ENCODE results near the gene ABCF3.

GRCh38 chr3:184231671-184232070 is 45.7 kb downstream of the ABCF3 start:
- TF ChIP-seq, protein P1, sequence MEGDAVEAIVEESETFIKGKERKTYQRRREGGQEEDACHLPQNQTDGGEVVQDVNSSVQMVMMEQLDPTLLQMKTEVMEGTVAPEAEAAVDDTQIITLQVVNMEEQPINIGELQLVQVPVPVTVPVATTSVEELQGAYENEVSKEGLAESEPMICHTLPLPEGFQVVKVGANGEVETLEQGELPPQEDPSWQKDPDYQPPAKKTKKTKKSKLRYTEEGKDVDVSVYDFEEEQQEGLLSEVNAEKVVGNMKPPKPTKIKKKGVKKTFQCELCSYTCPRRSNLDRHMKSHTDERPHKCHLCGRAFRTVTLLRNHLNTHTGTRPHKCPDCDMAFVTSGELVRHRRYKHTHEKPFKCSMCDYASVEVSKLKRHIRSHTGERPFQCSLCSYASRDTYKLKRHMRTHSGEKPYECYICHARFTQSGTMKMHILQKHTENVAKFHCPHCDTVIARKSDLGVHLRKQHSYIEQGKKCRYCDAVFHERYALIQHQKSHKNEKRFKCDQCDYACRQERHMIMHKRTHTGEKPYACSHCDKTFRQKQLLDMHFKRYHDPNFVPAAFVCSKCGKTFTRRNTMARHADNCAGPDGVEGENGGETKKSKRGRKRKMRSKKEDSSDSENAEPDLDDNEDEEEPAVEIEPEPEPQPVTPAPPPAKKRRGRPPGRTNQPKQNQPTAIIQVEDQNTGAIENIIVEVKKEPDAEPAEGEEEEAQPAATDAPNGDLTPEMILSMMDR (IDR thresholded peaks at IDR 0.05; ENCODE audit: poor library complexity) = no peak
- no peak for TF ChIP-seq EZH2 (IDR thresholded peaks at IDR 0.05; ENCODE audit: borderline replicate concordance)
